Small intestine (tissue), 7 donors: ENCODE measurements around the gene SNAP47. TPM values are rescaled to one million over a fixed set of nuclear protein-coding genes. Genes with fewer than 3 reads are reported as not detected.
A peak's percentile ranks its signal among the peaks of the same experiment; 100 is the strongest.

Experiments used
- DNase-seq, 2 donors: peaks; one replicate each; pipeline versions ENCODE4 v3.0.0 to v3.0.0-alpha.2; 2013
- FAIRE-seq: peaks from 2 replicates; lab custom pipeline; 2012; peaks lifted over from hg19 to GRCh38; lab: Jason Lieb, UNC
- H3K27ac ChIP-seq, 3 donors: one replicate each; pipeline ENCODE4 v1.5.1; 2013; ENCODE audit warnings: low read length in 2 of 3, mild to moderate bottlenecking in 2 of 3, control low read depth in 1 of 3, inconsistent platforms in 1 of 3, low read depth in 1 of 3, moderate library complexity in 1 of 3
- H3K27me3 ChIP-seq, 3 donors: one replicate each; pipeline ENCODE4 v1.6.1; 2013; ENCODE audit warnings: low read length in 3 of 3, inconsistent platforms in 1 of 3; ENCODE audit not compliant: control insufficient read depth in 3 of 3, insufficient read depth in 3 of 3
- H3K36me3 ChIP-seq, 3 donors: one replicate each; pipeline ENCODE4 v1.6.1; 2013; ENCODE audit warnings: low read length in 3 of 3, inconsistent platforms in 1 of 3, low read depth in 1 of 3, mild to moderate bottlenecking in 1 of 3, moderate library complexity in 1 of 3; ENCODE audit not compliant: control insufficient read depth in 3 of 3, insufficient read depth in 2 of 3
- H3K4me1 ChIP-seq, 3 donors: one replicate each; pipeline ENCODE4 v1.6.1; 2013; ENCODE audit warnings: low read length in 2 of 3, inconsistent platforms in 1 of 3, low read depth in 1 of 3, mild to moderate bottlenecking in 1 of 3, moderate library complexity in 1 of 3; ENCODE audit not compliant: control insufficient read depth in 3 of 3, insufficient read depth in 2 of 3
- H3K4me3 ChIP-seq, 3 donors: one replicate each; pipeline ENCODE4 v1.5.1; 2013; ENCODE audit warnings: low read length in 3 of 3, control low read depth in 1 of 3, inconsistent platforms in 1 of 3, low read depth in 1 of 3, mild to moderate bottlenecking in 1 of 3, moderate library complexity in 1 of 3
- H3K9me3 ChIP-seq, 2 donors: one replicate each; pipeline ENCODE4 v1.6.1; 2013; ENCODE audit warnings: low read depth in 1 of 2, low read length in 1 of 2; ENCODE audit not compliant: control insufficient read depth in 2 of 2, insufficient read depth in 1 of 2
- WGBS, 3 donors: extraction: QIAGEN DNeasy Blood & Tissue Kit; methylation state at CpG; one replicate each; pipeline ENCODE4 v1.1.7; 2013; 5-methylcytosine and 5-hydroxymethylcytosine counted together
- polyA plus RNA-seq, 4 donors: library from polyadenylated mRNA; stranded (reverse) in 3 of 4; unstranded in 1 of 4; fragments of 200-250 nt in 3 of 4; fragments of 120-200 nt in 1 of 4; gene quantifications; one replicate each; pipeline versions ENCODE4 v1.2.1 to v1.2.3, GENCODE V29; 2013
- donor health status: healthy with polysubstance abuse.
- donor health status: control.
- donor health status: control.
- donor health status: Bipolar disorder and iron deficiency.
- donor health status: healthy.

The SNAP47 gene
- polyA plus RNA-seq, 4 donors = 9.8 to 22.5 (median 15.5) TPM

DNA sequence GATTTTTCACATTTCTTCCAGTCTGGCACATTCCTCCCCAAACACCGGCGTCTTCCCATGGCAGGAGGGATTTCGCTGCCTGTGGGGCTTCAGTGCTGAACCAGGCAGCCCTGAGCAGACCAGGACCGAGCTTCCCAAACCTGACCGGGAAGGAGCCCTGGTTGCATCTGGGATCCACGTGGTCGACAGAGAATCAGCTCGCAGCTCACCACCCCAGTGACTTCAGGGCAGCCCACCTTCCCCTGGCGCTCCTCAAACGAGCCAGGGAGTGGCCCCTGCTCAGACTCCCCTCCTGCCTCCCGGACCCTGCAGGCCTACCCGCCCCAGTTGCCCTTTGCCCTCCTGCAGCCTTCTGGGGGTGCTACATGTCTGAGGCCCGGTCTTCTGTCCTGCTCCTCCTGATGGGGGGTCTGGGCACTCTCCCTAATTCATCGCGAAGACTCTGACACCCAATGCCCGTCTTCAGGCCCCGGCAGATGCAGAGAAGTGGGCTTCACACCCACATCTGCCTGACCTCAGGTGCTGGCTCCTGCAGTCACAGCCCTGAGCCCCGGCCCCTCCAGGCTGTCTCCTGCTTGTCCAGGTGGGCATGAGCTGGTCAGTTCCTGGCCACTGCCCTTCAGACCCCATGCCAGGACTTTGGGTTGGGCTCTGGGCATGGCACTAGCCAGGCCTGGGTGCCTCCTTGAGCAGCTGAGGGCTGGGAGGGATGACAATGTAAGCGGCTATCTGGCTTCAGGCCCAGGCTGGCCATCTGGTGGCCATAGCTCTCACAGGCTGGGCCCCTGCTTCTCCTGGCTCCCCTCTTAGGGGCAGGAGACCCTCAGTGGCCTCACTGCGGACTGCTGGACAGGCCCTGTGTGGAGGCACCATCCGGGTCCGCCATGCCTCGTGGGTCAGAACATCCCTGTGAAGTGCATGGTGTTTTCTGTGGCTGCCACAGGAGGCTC, 54.1 kb downstream of the SNAP47 start:
- Histone ChIP-seq H3K27me3 (peaks cover 0 to 26% (median 0%) of the 10 kb centered on the region in 3 donors), H3K36me3 (no peaks in the 10 kb centered on the region), H3K4me1 (peaks cover 0 to 20% (median 10%) of the 10 kb centered on the region in 3 donors), H3K9me3 (no peaks in the 10 kb centered on the region), H3K27ac (no peak overlapping the region), H3K4me3 (no peak overlapping the region)
- 46 to 64% (median 58%) methylated on average over 21 to 23 of the region's 23 CpGs for WGBS, 3 donors
- DNase-seq = peak in 1 of 2 donors; percentile 6
- FAIRE-seq = no peak

DNA sequence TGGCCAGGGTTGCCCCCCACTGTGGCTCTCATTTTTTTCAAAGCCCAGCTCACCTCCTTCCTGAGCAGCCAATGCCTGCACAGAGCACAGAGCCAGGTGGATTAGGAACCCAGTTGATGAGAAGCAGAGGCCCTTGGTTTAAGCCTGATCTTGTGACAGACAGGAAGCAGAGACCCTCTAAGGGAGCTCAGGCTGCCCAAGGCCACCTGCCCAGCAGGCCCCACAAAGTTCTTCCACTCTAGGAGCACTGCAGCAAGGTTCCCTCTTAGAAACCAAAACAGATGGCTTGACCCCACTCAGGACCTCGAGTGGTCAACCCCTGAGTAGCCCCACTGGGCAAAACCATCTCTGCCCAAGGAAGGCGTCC, 54.8 kb downstream of the SNAP47 start:
- H3K27ac ChIP-seq = no peak overlapping the region
- no peak overlapping the region for H3K4me3 ChIP-seq
- H3K4me1 ChIP-seq = peaks cover 0 to 20% (median 10%) of the 10 kb centered on the region in 3 donors
- no peaks in the 10 kb centered on the region for H3K36me3 ChIP-seq
- no peak for DNase-seq
- FAIRE-seq = no peak
- H3K9me3 ChIP-seq = no peaks in the 10 kb centered on the region
- H3K27me3 ChIP-seq = peaks cover 0 to 26% (median 0%) of the 10 kb centered on the region in 3 donors
- 77 to 84% (median 77%) methylated on average over 2 of the region's 2 CpGs for WGBS, 3 donors

DNA sequence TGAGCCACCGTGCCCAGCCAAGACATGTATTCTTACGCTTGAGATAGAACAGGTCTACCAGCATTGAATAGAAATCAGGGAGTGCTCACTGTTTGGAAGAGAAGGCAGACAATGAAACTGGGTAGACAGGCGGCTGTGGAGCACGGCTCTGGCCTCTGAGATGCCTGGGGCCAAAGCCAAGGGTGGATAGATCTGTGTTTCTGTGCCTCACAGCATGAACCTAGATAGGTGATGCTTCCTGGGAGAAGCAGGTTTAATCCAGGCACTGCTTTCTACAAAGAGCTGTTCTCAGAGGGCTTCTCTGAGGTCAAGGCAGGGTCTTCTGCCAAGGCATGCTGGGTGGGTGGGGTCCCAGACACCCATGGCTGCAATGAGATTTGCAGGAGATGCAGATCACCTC, 55.6 kb downstream of the SNAP47 start:
- Histone ChIP-seq H3K4me3 (no peak overlapping the region), H3K27me3 (peaks cover 0 to 21% (median 0%) of the 10 kb centered on the region in 3 donors), H3K9me3 (no peaks in the 10 kb centered on the region), H3K4me1 (peaks cover 0 to 20% (median 10%) of the 10 kb centered on the region in 3 donors), H3K36me3 (no peaks in the 10 kb centered on the region), H3K27ac (no peak overlapping the region)
- no peak for DNase-seq
- WGBS, 3 donors = 38 to 78% (median 56%) methylated on average over 4 of the region's 4 CpGs
- FAIRE-seq = no peak

DNA sequence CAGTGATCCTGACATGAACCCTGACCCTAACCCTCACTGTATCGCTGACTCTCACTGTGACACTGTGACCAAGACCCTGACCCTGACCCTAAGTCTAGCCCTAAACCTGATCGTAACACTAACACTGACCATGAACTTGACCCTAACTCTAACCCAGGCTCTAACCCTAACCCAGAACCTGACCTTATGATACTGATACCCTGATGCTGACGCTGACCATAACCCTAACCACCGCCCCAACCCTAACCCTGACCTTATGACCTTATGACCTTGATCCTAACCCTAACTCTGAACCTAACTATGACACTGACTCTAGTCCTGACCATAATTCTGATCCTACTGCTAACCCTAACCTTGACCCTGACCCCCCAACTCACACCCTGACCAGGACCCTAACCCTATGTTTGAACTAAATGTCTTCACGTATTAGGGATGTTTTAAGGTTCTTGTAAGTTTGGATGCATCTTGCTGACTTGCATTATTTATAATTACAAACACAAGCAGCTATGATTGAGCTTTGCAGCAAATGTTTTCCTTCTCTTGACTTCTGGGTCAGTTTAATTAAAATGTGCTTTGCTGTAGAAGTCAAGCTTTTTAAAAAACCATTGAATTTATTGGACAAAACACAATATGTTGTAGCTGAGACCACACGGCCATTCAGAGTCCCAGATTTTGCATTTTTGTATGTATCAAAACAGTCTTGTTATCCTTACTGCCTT, 56.3 kb downstream of the SNAP47 start:
- DNase-seq (no peak), FAIRE-seq (no peak)
- H3K4me3 ChIP-seq = no peak overlapping the region
- peaks cover 0 to 14% (median 0%) of the 10 kb centered on the region in 3 donors for H3K27me3 ChIP-seq
- H3K9me3 ChIP-seq = no peaks in the 10 kb centered on the region
- H3K4me1 ChIP-seq = peaks cover 0 to 15% (median 8%) of the 10 kb centered on the region in 3 donors
- H3K36me3 ChIP-seq = no peaks in the 10 kb centered on the region
- 86 to 88% (median 87%) methylated on average over 6 of the region's 6 CpGs for WGBS, 3 donors
- H3K27ac ChIP-seq = no peak overlapping the region

DNA sequence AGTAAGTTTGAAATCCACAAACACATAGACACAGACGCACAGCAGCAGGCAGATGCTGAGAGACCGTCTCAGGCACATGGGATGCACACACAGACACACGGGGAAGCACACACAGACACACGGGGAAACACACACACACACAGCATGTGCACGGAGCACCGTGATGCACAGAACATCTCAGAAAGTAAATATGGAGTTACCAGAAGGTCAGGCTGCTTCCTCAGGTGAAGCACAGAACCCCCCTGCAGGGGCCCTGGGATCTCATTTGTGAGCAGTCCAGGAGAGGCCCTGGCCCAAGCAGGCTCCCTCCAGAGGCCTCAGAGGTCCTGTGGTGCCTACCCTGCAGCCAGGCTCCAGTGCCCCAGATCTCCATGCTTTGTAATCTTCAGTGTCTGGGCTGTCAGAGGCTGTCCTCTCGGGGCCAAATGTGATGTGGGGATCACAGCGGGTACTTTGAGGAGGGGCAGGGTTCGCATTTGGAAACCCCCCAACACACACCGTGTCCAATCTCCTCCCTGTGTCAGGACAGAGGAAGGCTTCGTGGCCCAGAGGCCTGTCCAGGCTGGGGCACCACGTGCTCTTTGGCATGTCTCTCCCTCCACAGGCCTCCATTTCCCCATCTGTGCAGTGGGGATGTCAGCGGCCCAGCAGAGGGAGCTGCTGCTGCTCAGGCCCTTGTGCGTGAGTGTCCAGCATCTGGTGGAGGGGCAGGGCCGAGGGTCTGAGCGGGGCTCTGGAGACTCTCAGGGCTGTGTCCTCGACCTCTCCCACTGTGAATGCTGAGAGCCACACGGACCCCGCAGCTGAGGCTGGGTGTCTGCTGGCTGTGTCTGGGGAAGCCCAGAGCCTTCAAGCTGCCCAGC, 57.2 kb downstream of the SNAP47 start:
- DNase-seq (no peak), FAIRE-seq (no peak)
- Histone ChIP-seq H3K4me3 (no peak overlapping the region), H3K27me3 (peaks cover 0 to 7% (median 0%) of the 10 kb centered on the region in 3 donors), H3K27ac (no peak overlapping the region), H3K9me3 (no peaks in the 10 kb centered on the region), H3K4me1 (peaks cover 0 to 6% (median 0%) of the 10 kb centered on the region in 3 donors), H3K36me3 (no peaks in the 10 kb centered on the region)
- 81 to 82% (median 81%) methylated on average over 19 of the region's 19 CpGs for WGBS, 3 donors

DNA sequence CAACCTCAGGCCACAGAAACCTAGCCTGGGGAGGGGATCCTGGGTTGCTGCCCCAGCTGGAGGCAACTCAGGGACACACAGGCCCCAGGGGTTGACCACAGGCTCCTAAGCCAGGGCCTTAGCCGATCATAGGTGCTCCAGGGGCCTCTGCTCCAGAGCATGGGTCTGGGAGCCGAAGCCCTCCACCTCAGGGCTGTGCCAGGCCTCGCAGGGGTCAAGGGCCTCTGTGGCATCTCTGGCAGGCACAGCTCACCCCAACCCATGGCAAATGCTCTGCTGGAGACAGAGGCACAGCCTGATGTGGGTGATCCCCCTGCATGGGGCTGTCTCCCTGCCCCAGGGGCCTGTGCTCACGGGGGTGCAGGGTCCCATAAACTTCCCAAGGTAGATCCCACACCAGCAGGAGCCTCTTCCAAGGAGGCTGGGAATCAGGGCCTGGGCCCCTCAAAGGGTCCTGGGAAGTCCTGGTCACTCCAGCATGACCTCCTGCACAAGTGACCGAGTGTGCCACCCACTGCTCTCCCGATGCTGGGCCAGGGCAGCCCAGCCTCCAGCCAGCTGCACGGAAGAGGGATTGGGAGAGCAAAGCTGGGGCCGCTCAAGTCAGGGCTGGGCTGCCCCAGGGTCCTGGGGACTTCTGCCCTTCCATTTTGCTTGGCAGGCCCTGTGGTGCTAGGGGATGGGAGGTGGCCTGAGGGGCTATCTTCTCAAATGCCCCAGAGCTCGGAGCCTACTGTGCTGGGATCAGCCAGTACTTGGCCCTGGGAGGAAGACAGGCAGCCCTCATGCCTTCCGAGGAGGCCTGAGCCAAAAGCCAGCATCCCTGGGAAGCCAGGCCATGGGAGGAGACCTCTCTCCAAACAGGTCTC, 58.1 kb downstream of the SNAP47 start:
- Histone ChIP-seq H3K36me3 (no peaks in the 10 kb centered on the region), H3K9me3 (no peaks in the 10 kb centered on the region), H3K4me1 (peaks cover 0 to 3% (median 0%) of the 10 kb centered on the region in 3 donors), H3K27ac (no peak overlapping the region), H3K4me3 (no peak overlapping the region), H3K27me3 (peaks cover 0 to 7% (median 0%) of the 10 kb centered on the region in 3 donors)
- WGBS, 3 donors = 83 to 85% (median 84%) methylated on average over 9 to 10 of the region's 10 CpGs
- no peak for DNase-seq
- FAIRE-seq = no peak

DNA sequence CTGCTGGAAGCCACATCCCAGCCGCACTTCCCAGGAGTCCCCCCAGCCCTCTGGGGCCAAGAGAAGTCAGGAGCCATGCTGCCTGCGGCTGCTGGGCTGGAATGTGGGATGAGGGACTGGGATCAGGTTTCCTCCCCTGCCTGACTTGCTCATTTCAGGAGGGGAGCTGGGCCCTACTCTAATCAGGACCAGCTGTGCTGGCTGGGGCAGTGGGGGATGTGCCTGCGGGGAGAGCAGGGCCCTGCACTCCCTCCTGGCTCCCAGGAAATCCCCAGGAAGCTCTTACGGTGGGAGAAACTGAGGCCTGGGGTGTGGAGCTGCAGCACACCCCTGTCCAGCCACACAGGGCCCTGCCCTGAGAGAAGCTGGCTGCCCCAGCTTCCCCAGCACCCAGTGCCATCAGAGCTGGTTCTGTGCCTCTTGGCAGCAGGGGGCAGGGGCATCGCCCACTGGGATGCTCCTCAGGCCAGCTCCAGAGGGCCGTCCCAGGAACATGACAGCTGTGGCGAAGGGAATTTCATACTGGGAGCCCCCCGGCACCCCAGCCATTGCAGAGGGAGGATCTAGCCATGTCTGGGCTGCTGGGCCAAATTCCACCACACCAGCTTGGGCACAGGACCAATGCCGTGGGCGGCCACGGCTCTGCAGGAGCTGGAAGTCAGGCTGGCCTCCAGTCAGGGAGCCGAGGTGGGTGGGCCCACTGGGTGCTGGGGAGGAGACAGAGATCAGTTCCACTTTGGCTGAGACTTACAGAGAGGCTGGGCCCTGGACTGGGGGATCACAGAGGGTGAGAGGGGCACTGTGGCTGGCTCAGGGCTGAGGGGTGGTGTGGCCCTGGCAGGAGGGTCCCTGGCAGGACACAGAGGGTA, 58.9 kb downstream of the SNAP47 start:
- DNase-seq = no peak
- H3K4me3 ChIP-seq = no peak overlapping the region
- no peak for FAIRE-seq
- H3K27ac ChIP-seq = no peak overlapping the region
- no peaks in the 10 kb centered on the region for H3K36me3 ChIP-seq
- H3K9me3 ChIP-seq = no peaks in the 10 kb centered on the region
- H3K4me1 ChIP-seq = no peaks in the 10 kb centered on the region
- WGBS, 3 donors = 56 to 59% (median 57%) methylated on average over 11 to 12 of the region's 12 CpGs
- peaks cover 0 to 4% (median 0%) of the 10 kb centered on the region in 3 donors for H3K27me3 ChIP-seq
